Neural cell (in vitro differentiated cells): ENCODE results near the gene HHIP.

Source experiments
- CTCF ChIP-seq: fragments of 450-650 bp; IDR thresholded peaks from 2 replicates; pipeline ENCODE4 v1.5.1; 2014; ENCODE audit warnings: antibody characterized with exemption, mild to moderate bottlenecking, moderate library complexity; ENCODE audit not compliant: poor library complexity, severe bottlenecking
- EZH2 ChIP-seq: fragments of 200-600, 300-800 bp; shearing (Covaris generic), sonication (generic); IDR thresholded peaks from 2 replicates; pipeline ENCODE4 v1.6.1; 2014; ENCODE audit warnings: antibody characterized with exemption, low read length, borderline replicate concordance, mild to moderate bottlenecking; ENCODE audit not compliant: insufficient read depth, poor library complexity, severe bottlenecking
- POLR2AphosphoS5 ChIP-seq: IDR thresholded peaks from 2 replicates; pipeline ENCODE4 v1.6.1; 2012

GRCh38 chr4:144685911-144686310 is 40.0 kb downstream of the HHIP start:
- TF ChIP-seq POLR2AphosphoS5, result no peak
- no peak for TF ChIP-seq EZH2
- TF ChIP-seq CTCF, result no peak
